Stimulated activated CD4-positive, alpha-beta T cell treated with anti-CD3 and anti-CD28 coated beads, TNF-alpha, amount 100 ng/mL, for 4 hours (primary cell): Measurements from ENCODE around the gene ZBED5.
"Not testable (repeated sequence)": the region's sequence is repeated elsewhere in the genome, so short reads cannot be mapped to it uniquely, and the experiment has no call there.

Source experiments
- DNase-seq, 3 experiments: peaks; one replicate each; pipeline ENCODE4 v3.0.0-alpha.2; 2020; ENCODE audit warnings: low read depth in 3 of 3

The ZBED5 gene

DNA sequence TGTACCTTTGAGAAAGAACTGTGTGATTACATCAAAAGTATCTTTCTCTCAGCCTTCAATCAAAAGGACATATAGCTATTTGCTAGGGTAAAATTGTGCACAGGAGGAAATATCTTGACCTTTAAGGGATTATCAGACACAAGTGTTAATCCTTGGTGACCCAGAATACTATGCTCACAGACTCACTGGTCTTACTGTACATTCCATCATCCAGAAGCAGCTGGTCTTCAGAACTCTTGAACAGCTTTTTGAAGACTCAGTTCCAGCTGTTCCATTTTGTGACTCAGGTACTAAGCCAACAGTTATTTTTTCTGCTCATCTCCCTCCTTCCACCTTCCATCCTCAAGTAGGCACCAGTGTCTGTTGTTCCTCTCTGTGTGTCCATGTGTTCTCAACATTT, 19.8 kb downstream of the ZBED5 start:
- no peak for DNase-seq

- not testable (repeated sequence) for DNase-seq
Observed at GRCh38 chr11:10836884-10837283, 21.0 kb downstream of the ZBED5 start.

GRCh38 chr11:10829139-10829538, 28.7 kb downstream of the ZBED5 start:
- no peak for DNase-seq

GRCh38 chr11:10828402-10828801, 29.5 kb downstream of the ZBED5 start:
- DNase-seq = no peak

GRCh38 chr11:10824888-10825287, 33.0 kb downstream of the ZBED5 start:
- DNase-seq = no peak

- DNase-seq = no peak
Observed at GRCh38 chr11:10823152-10823579, 34.7 kb downstream of the ZBED5 start.

DNA sequence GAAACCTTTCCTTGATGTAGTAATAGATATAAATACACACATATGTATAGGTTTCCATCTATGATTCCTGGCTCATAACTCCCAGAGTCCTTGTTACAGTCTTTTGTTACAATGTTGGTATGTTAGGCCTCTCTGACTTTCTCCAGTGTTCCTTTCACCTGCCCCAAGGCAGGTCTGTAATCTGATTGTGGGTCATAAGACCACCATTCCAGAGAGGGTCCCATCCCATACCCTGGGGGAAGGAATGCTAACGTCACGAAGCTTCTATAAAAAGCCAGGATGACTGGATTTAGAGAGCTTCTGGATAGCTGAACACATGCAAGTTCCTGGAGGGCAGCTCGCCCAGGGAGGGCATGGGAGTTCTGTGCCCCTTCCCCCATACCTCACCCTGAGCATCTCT, 35.4 kb downstream of the ZBED5 start:
- DNase-seq = not testable (repeated sequence)

- DNase-seq = no peak
Observed at GRCh38 chr11:10818594-10818993, 39.3 kb downstream of the ZBED5 start.

- no peak for DNase-seq
Observed at GRCh38 chr11:10813945-10814344, 43.9 kb downstream of the ZBED5 start.

GRCh38 chr11:10809373-10810160, 48.3 kb downstream of the ZBED5 start:
- DNase-seq = peak in 1 of 3 experiments; percentile 12

DNA sequence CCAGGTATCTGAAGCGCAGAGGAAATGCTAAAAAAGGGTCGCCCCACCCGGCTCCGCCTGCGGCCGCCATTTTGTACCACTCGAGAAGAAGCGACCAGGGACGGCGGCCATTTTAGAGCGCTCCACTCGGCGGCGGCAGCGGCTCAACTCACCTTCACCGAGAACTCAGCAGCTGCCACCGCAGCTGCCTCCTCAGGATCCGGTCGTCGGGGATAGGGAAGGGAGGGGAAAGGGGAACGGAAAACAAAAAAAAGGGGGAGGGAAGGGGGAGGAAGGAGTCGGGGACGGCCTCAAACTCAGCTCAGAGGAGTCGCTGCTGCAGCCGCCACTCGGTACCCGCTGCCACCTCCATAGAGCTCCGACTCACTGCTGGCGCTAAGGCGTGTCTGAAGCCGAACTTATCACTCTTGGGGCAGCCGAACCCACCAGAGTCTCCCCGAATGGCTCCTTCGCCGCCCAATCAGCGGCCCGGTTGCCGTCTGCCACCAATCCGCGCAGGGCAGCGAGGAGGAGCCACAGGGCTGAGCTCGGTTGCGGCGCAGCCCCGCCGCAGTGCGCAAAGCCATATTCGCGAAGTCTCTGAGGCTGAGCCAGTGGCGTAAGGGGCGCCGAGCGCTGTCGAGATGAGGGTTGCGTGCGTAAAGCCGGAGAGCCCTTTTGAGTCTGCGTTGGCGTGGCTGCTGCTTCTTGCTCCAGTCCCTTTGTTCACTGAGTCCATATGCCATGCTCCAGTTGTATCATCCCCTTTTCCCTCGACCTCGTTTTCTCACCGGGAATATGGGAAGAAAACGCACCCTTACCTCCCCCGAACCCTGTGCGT, 49.1 kb downstream of the ZBED5 start, which contains the start of gene EIF4G2:
Gene EIF4G2, minus strand, starts transcription at position 374 of the 820 bp plus-strand sequence.
- DNase-seq = peak; percentile 92 to 96 (median 96)

DNA sequence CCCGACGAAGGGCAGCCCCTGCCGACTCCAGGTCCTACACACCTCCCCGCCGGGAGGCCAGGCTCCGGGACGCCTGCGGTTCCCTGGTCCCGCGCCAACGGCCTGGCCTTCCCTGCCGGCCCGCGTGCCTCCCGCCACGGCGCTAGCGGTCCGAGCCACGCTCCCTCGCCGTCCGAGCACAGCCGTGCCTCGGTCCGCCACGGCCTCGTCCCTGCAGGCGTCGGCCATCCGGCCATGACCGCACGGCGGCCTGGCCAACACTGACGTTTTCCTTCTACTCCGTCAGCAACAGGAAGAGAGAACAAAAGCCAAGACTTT, 49.7 kb downstream of the ZBED5 start:
- DNase-seq = no peak

GRCh38 chr11:10807493-10808234, 50.2 kb downstream of the ZBED5 start:
- DNase-seq = peak; percentile 17 to 39 (median 21)

DNA sequence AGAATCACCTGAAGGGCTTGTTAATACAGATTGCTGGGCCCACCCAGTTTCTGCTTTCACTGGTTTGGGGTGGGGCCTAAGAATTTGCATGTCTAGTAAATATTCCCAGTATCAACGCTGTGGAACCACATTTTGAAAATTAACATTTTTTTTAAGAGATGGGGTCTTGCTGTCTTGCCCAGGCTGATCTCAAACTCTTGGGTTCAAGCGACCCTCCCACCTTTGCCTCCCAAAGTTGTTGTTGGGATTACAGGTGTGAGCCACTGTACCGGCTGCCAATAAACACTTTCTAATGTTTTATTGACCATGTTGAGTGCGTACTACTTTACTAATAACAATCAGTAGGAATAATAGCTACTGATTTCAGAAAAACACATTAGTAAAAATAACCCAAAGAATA, 51.6 kb downstream of the ZBED5 start:
- DNase-seq = no peak

DNA sequence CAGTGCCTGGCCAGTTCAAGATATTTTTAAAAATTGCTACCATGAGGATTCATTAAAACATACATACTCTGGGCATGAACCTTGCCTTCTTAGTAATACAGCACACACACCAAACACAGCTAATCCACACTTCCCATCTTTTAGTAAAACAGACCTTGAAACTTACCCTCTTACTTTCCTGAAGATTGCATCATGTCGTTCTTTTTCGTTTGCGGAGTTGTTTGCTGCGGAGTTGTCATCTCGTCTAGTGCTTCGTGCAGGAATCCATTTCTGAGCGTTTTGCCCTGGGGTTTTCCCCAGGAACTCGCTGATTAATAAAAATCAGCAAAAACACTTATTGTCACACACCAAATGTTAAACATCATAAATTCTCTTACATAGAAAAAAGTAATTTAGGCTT, 52.1 kb downstream of the ZBED5 start:
- no peak for DNase-seq

GRCh38 chr11:10803676-10804075, 54.2 kb downstream of the ZBED5 start:
- no peak for DNase-seq
